Stimulated activated CD4-positive, alpha-beta T cell treated with anti-CD3 and anti-CD28 coated beads, Interleukin-1b, Interleukin-23, amount 100 ng/mL, for 1 hour (primary cell): ENCODE measurements around the gene MAL.

Experiments
- DNase-seq, 2 donors: peaks; one replicate each; pipeline ENCODE4 v3.0.0-alpha.2; 2020; ENCODE audit warnings: low read depth in 2 of 2

The MAL gene

DNA sequence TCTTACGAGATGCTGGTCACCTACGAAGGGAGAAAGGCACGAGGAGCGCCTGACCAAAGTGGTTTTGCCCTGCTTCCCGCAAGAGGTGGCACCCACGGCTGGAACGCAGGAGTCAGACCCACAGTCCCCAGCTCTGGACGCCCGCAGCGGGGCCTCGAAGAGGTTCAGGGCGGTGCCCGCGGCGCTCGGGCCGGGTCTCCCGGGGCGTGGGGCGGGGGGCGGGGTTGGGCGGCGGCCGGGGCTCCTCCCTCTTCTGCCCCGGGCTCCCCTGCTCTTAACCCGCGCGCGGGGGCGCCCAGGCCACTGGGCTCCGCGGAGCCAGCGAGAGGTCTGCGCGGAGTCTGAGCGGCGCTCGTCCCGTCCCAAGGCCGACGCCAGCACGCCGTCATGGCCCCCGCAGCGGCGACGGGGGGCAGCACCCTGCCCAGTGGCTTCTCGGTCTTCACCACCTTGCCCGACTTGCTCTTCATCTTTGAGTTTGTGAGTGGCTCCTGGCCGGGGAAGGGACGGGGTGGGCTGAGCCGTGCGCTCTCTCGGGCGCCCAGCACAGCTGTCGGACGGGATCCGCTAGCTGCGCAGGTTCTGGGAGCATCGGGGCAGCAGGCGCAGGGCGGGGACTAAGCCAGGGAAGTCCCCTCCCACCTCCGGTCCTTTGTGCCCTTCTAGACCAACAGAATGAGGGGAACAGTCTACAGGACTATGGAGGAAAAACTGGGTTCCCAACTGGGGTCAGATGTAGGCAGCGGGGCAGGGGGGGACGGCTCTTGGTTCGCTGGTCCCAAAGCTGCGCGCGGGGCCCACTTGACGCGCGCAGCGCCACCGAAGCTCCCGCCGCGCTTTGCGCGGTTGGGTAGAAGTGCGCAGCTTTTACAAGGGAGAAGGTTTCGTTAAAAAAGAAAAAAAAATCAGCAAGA is at the start of gene MAL:
Gene MAL (plus strand): TSS at position 303 of the 914 bp plus-strand sequence. CDS start 85 bp downstream, at position 388.
- DNase-seq = no peak

DNA sequence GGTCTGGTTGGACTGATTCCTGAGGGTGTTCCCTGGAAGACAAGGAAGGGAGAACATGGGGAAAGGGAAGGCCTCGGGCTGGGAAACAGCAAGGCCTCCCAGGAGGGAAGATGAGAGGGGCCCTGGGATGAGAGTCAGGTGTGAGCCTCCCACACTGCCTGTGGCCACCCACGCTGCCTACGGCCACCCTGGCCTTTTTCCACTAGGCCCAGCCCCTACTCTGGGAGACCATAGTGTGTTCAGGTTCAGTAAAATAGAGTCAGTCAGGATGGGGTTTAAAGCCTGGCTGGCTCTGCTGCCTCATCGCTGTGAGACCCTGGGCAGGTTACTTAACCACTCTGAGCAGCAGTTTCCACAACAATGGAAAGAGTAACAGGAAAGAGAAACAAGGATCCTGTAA is 47.7 kb upstream of the MAL start:
- no peak for DNase-seq

DNA sequence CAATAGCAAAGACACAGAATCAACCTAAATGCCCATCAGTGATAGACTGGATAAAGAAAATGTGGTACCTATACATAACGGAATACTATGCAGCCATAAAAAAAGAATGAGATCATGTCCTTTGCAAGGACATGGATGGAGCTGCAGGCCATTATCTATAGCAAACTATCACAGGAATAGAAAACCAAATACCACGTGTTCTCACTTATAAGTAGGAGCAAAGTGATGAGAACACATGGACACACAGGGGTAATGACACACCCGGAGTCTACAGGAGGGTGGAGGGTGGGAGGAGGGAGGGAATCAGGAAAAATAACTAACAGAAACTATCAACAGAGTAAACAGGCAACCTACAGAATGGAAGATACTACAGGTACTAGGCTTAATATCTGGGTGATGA is 46.6 kb upstream of the MAL start:
- DNase-seq = no peak

DNA sequence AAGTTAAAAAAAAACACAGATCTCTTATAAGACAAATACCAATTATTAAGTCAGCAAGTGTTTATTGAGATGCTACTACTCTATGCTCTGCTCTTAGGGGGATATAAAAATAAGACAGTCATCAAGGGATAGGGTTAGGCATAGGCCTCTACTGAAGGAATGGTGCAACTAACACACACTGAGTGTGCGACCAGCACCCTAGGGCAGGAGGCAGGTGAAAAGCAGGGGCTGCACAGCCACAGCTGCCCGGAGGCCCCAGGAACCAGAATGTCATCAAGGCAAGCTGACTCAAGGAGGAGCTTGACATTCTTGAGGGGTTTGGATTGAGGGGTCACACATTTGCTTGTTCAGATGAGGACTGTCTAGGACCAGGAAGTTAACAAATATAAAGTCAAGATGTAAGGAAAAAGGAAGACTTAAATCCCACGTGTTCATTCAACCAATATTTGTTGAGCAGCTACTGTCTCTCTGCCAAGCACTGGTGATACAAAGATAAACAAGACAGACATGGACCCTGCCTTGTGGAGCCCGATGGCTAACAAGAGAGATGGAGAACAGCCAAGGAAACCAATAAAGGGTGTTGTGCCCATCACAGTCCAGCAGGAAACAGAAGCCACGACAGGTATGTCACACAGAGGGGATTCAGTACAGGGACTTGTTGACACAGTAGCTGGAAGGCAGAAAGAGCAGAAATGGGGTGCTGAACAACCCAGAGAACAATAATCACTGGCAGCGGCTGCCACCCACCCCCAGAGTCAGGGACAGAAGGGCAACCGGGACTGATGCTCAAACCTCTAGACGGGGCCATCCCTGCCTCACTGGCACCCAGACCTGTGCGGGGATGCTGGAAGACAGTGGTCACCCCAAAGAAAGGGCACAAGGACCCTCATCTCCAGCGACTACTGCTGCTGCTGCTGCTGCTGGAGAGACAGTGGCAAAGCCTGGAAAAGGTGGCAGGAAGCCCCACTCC is 45.8 kb upstream of the MAL start:
- DNase-seq = no peak

DNA sequence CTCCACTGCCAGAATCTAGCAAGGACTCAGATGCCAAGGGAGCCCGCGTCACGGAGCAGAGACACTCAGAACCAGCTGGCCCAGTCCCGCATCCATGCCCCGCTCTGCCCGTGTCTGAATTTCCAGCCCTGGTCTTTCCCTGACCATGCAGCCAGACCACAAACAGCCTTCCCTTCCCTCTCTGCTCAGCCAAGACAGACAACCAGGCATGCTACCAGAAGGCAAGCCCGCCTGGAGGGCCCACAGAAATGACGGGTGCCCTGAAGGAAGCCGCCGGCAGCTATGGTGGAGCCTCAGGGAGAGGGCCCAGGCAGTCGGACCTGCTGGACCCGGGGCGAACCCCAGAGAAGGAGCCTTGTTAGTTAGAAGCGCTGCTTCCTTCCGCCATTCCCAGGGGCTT is 45.1 kb upstream of the MAL start:
- DNase-seq = no peak

DNA sequence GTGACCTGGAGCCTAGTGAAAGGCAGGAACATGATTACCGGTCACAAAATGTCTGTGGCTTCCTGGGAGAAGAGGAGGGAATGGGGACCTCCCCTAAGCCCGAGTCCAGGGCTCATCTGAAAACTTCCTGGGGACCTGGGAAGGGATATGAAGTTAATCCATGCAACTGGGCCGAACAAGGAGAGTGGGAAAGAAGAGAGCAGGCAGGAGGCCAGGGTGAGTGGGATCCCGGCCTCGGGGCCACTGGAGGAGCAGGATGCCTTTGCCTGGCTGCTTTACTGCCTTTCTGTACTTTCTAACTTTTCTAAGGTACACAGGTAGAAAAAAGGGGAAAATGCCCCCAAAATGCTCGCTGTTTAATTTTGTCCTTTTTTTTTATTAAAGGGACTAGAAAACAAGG is 43.4 kb upstream of the MAL start:
- DNase-seq = no peak

DNA sequence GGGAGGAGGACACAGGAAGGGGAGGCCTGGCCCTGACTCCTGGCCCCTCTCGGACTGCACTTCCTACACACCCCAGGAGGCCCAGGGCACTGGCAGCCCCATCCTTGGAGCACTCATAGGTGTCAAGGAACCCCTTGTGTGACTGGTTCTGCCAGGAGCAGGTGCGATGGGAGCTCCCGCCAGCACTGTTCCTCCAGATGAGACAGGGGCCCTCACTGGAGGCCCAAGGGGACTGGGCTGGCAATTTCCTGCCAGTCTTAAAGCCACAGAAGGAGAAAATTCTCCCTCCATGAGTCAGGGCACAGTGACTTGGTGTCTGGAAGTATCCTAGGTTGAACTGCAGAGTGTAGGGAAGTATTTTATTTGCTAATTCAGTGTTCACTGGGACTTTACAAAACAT is 42.8 kb upstream of the MAL start:
- no peak for DNase-seq

DNA sequence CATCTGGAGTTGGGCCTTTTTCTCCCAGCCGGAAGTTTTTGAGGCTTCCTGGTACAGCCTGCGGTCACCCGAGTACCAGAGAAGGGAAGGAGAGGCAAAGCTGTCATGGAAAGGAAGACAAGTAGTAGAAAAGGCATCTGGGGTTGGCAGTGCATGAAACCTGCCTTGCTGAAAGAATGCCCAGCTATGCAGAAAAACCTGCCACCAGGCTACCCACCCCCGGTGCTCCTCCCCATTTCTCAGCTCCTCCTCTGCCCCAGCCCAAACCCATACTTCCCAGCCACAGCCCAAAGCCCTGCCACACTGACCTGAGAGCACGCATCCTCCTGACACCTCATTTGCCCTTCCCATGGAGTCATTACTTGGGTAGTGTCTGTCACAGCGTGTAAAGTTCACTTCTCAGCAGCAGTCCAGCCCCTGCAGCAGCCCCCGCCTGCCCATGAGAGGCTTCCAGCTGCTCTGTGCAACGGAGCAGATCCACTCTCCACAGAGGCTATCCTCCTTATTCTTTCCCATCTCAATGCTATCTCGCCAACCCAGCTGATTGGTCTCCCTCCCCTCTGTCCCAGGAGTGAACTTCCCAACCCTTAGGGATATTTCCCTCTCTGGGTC is 40.4 kb upstream of the MAL start:
- DNase-seq = no peak

DNA sequence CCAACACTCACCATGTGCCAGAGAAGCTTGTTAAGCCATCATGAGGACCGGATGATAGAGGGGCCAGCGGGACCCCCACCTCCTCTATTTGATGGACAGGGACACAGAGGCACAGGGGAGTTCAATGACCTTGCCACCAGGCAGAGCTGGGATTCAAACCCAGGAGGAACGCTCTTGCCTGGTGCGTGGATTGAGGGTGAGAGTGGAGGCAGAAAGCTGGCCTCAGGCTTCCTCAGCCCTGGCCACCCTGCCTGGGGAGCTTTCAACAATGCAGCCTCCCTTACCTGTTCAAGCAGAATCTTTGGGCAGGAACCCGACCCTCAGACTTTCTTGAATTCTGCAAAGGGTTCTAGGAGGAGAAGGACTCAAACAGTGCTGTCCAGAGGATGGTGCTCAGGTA is 39.9 kb upstream of the MAL start:
- DNase-seq = no peak

DNA sequence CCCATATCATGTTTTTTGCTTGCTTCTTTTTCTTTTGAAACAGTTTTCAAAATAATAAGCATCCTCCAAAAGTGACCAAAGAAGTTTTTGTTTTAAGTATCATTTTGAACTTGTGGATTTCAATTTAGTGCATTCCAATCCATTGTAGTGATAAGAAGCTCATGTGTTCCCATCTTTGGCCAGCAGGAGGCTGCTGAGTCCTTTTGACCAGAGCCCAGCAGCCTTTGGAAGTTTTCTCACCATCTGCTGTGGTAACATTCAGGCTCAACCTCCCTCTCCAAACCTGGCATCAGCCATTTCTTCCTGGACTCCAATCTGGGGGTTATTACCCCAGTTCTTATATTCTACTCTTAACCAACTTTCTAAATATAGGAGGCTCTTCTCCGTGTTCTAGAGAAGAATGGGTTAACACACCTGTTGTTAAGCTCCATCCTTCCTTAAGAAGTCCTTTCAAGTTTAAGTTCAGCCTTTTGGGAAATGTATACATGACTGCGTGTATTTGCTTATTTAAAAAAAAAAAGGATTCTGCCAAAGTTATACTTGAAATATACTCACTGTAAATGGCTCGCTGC is 39.0 kb upstream of the MAL start:
- DNase-seq = no peak

DNA sequence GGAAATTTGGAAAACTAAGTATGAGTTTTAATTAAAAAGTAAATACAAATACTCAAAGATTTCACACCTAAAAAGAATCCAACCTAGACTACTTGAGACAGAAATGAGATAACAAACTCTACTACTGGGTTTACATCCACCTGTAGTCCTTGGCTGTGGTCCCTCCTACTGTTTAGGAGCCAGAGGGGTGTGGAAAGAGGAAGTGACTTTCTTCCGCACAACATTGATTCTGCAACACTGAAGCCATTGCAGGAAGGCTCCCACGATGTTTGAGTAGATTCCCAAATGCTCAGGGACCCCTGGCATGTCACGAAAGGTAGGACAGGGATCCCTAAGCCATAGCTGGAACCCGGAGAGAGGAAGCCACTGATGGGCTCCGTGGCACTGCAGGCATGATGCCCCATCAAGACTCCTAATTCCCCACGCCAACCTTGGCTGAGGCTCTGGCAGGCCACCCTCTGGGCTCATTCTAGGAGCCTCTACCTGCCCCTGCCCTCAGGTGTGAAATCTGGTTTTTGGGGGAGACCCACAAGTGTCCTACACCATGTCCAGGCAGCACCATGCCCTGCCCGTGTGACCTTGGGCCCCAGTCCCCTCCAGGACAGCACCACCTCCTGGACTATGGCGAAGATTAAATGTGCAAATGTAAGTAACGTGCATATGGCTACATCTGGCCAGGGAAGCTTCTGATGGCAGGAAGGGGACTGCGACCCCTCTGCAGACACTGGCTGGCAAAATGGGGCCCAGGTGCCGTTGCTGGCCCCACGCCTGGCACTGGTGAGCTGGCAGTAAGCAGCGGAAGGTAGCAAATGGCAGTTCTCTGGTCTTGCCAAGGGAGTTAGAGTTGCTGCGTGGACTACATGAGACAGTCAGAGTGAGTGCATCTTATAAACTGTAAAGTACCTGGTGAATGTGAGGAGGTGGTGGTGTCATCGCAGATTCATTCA is 38.2 kb upstream of the MAL start:
- no peak for DNase-seq

DNA sequence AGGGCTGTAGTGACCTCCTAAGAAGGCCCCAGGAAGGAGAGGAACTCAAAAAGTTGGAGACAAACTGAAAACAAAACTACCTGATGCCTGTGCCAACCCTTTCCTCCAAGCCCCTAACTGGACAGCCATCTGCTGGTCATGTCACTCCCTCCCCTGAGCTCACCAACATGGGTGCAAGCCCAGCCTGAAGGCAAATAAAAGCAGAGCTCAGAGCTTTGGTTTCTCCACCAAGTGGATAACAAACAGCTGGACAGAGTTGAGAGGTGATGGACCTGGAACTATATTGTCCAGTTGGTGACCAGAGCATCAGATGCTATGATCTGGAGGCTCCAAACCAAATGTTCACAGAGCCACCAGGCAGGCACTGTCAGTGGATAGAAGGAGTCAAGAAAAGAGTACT is 34.6 kb upstream of the MAL start:
- DNase-seq = no peak

DNA sequence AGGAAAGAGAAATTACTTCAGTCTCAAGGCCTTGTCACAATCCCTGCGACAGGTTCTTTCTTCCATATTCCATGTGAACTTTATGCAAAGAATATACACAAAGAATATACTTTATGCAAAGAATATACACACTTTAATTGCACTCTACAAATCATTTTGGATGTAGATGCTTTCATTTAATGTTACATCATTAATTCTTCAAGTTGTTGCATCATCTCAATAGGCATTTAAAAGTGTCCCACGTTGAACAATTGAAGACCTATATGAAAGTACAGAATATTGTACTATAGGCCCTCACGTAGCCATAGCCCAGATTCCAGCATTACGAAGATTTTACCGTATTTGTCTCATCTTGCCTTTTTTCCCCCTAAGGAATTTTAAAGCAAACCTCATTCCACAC is 33.1 kb upstream of the MAL start:
- DNase-seq = no peak

DNA sequence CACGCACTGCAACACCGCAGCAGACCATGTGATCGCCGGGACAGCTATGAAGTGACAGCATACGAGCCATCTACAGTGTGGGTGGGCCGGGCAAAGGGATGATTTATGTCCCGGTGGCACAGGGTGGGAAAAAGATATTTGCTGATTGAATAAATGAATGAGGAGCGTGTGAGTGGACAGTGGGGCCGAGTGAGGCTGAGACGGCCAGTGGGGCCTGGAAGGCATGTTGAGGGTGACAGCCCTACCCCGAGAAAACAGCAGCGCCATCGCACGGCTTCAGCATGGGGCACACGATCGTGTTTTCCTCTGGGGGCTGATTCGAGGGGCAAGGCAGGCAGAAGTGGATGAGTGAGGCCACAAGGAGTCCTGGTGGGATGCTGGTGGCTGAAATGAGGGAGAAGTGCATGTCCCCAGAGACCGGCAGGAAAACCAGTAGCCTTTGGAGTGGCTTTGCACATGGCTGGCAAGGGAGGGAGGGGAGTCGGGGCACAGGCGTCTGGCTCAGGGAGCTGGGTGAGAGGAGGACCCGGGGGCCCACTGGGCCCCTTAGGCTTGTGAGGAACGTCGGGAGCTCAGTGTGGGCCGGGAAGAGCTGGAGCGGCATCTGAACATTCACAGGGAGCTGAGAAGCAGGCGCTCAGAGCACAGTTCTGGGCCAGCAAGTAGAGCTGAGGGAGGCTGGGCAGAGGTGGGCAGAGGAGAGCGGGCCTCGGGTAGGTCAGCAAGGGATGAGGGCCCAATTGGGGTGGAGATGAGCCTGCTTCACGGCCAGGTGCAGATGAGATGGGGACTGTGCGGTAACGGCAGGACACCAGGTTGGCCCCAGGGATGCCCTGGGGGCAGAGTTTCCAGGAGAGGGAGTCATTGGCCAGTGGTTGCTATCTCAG is 32.1 kb upstream of the MAL start:
- DNase-seq = no peak

DNA sequence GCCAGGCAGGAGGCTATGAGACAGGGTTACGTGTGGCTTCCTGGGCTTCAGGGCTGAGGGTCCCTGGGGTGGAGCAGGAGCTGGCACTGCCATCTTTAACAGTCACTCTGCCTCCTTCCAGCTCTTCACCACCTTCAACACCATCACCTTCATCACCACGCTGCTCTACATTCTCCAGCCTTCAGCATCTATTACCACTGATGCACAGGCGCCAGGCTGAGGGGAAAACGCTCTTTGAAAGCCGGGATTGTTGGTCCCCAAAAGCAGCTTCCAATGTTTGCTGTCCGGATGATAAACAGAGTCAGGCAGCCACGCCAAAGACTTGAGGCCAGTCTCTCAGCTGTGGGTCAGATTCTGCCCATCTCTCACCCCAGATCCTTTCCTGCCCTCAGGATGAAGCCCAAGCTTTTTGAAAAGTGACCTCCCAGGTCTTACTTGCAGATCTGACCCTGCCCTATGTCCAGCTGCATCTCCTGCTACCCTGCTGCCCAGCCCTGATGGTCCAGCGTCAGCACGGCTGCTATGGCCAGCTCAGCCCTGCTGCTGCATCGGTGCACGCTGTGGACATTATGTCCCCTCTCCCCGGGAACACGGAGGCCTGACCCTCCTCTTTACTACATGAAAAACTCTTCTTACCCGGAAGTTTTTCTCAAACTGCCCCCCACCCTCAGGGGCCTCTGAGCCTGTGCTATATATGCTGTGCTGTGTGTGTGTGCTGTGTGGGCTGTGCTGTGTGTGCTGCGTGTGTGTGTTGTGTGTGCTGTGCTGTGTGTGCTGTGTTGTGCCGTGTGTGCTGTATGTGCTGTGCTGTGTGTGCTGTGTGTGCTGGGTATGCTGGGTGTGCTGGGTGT is 31.2 kb upstream of the MAL start:
- no peak for DNase-seq

DNA sequence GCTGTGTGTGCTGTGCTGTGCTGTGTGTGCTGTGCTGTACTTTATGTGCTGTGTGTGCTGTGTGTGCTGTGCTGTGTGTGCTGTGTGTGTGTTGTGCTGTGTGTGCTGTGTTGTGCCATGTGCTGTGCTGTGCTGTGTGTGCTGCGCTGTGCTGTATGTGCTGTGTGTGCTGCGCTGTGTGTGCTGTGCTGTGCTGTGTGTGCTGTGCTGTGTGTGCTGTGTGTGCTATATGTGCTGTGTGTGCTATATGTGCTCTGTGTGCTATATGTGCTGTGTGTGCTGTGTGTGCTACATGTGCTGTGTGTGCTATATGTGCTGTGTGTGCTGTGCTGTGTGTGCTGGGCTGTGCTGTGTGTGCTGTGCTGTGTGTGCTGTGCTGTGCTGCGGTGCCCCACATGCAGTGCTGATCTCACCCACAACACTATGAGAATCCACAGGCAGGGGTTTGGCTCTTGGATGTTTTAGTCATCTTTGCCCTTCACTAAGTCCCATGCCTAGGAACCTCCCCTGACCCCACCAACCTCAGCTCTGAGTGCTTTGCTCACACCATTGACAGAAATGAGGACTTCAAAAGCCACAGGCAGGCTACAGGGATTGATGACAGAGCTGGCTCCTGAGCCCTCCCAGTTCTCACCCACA is 30.5 kb upstream of the MAL start:
- no peak for DNase-seq

DNA sequence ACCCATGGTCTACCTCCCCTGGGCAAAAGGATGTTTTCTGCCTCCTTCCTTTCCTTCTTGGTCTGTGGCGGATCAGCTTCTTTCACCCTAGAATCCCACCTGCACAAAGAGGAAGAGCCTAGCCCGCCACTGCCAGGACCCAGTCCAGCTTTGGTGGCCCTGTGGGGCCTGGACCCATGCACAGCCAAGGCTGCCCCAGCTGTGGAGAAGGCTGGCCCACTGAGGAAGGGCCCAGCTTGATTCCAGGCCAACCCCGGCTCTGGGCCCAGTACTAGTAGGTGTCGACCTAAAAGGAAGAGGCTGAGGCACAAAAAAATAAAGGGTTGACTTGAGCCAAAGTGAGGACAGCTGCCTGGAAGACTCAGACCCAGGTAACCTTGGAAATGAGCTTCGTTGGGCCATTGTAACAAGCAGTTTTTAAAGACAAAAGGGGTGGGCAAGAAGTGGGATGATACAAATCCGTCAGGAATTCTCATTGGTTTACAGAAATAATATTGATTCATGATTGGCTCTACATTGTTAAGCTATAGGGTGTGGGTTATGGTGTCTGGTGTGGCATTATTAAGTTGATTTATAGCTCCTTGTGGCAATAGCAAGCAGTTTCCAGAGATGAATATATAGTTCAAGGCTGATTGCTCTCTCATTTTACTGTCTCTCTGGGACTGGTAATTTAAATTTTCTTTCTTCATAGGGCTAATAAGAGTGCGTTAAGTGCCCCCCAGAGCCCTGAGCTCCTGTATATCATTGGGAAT is 29.8 kb upstream of the MAL start:
- no peak for DNase-seq
